ENCODE results near the gene IL36G. TPM values are rescaled to one million over a fixed set of nuclear protein-coding genes. Genes with fewer than 3 reads are reported as not detected.
A peak's percentile ranks its signal among the peaks of the same experiment; 100 is the strongest.

IL36G gene
- polyA plus RNA-seq, 3 donors from 2014 or later: not detected

- Mint-ChIP-seq H3K4me3 (no peak overlapping the region), H3K27ac (no peak overlapping the region), H3K36me3 (peaks cover 4 to 13% (median 4%) of the 10 kb centered on the region in 3 donors)
Measured at GRCh38 chr2:112994648-112995047, 16.8 kb downstream of the IL36G start.

GRCh38 chr2:112995346-112995920, 17.6 kb downstream of the IL36G start:
- Mint-ChIP-seq H3K4me3 (no peak overlapping the region), H3K27ac (no peak overlapping the region), H3K9me3 (peaks cover 7 to 36% (median 21%) of the 10 kb centered on the region in 6 donors), H3K4me1 (peaks cover 0 to 7% of the 10 kb centered on the region in 2 donors), H3K27me3 (ENCODE audit: low read depth in 3 of 3) (peaks cover 3 to 24% (median 13%) of the 10 kb centered on the region in 3 donors), H3K36me3 (peaks cover 4 to 7% (median 7%) of the 10 kb centered on the region in 3 donors)
- DNase-seq: no peak

More at GRCh38 chr2:112994648-112995047, 16.8 kb downstream of the IL36G start:
- H3K9me3 Mint-ChIP-seq: peaks cover 7 to 36% (median 22%) of the 10 kb centered on the region in 6 donors
- no peak for DNase-seq
- peaks cover 0 to 7% of the 10 kb centered on the region in 2 donors for H3K4me1 Mint-ChIP-seq
- peaks cover 3 to 20% (median 14%) of the 10 kb centered on the region in 3 donors for H3K27me3 Mint-ChIP-seq (ENCODE audit: low read depth in 3 of 3)

GRCh38 chr2:112996635-112997034, 18.8 kb downstream of the IL36G start:
- Mint-ChIP-seq H3K36me3 (peaks cover 8 to 17% (median 10%) of the 10 kb centered on the region in 3 donors), H3K27me3 (ENCODE audit: low read depth in 3 of 3) (peaks cover 3 to 30% (median 13%) of the 10 kb centered on the region in 3 donors), H3K27ac (no peak overlapping the region), H3K4me3 (peak overlapping the region in 1 of 5 donors; percentile 4), H3K4me1 (peaks cover 0 to 7% of the 10 kb centered on the region in 2 donors), H3K9me3 (peaks cover 10 to 37% (median 32%) of the 10 kb centered on the region in 6 donors)
- peak in 2 of 3 donors; percentile 22 to 28 for DNase-seq

GRCh38 chr2:112997151-112997550, 19.3 kb downstream of the IL36G start:
- H3K9me3 Mint-ChIP-seq: peaks cover 8 to 33% (median 30%) of the 10 kb centered on the region in 6 donors
- peaks cover 5 to 30% (median 13%) of the 10 kb centered on the region in 3 donors for H3K27me3 Mint-ChIP-seq (ENCODE audit: low read depth in 3 of 3)
- H3K4me1 Mint-ChIP-seq: peaks cover 0 to 7% of the 10 kb centered on the region in 2 donors
- peak overlapping the region in 1 of 5 donors; percentile 4 for H3K4me3 Mint-ChIP-seq
- peaks cover 9 to 15% (median 10%) of the 10 kb centered on the region in 3 donors for H3K36me3 Mint-ChIP-seq
- no peak overlapping the region for H3K27ac Mint-ChIP-seq
- DNase-seq: no peak

- no peak overlapping the region for H3K27ac Mint-ChIP-seq
- peaks cover 5 to 25% (median 22%) of the 10 kb centered on the region in 6 donors for H3K9me3 Mint-ChIP-seq
- H3K36me3 Mint-ChIP-seq: peaks cover 9 to 13% (median 10%) of the 10 kb centered on the region in 3 donors
- peaks cover 5 to 16% (median 8%) of the 10 kb centered on the region in 3 donors for H3K27me3 Mint-ChIP-seq (ENCODE audit: low read depth in 3 of 3)
- no peak overlapping the region for H3K4me3 Mint-ChIP-seq
- peaks cover 0 to 7% of the 10 kb centered on the region in 2 donors for H3K4me1 Mint-ChIP-seq
- DNase-seq: no peak
Measured at GRCh38 chr2:113000436-113000835, 22.6 kb downstream of the IL36G start.

- peaks cover 3 to 16% (median 8%) of the 10 kb centered on the region in 3 donors for H3K27me3 Mint-ChIP-seq (ENCODE audit: low read depth in 3 of 3)
- DNase-seq: no peak
- no peak overlapping the region for H3K4me3 Mint-ChIP-seq
- peaks cover 9 to 13% (median 10%) of the 10 kb centered on the region in 3 donors for H3K36me3 Mint-ChIP-seq
- no peaks in the 10 kb centered on the region for H3K4me1 Mint-ChIP-seq
- H3K9me3 Mint-ChIP-seq: peaks cover 5 to 25% (median 22%) of the 10 kb centered on the region in 6 donors
- no peak overlapping the region for H3K27ac Mint-ChIP-seq
Measured at GRCh38 chr2:113002677-113003076, 24.9 kb downstream of the IL36G start.

GRCh38 chr2:113005030-113005509, 27.3 kb downstream of the IL36G start, which contains the start of gene IL36A:
Gene IL36A, plus strand, starts transcription at chr2:113005459. Its CDS starts 413 bp downstream, at chr2:113005872.
- H3K9me3 Mint-ChIP-seq: peaks cover 5 to 18% (median 14%) of the 10 kb centered on the region in 6 donors
- H3K27ac Mint-ChIP-seq: no peak within 1 kb of the TSS
- no peak within 1 kb of the TSS for H3K4me3 Mint-ChIP-seq
- DNase-seq: no peak
- peaks cover 0 to 13% (median 3%) of the 10 kb centered on the region in 3 donors for H3K27me3 Mint-ChIP-seq (ENCODE audit: low read depth in 3 of 3)
- peaks cover 6 to 13% (median 6%) of the 10 kb centered on the region in 3 donors for H3K36me3 Mint-ChIP-seq
- H3K4me1 Mint-ChIP-seq: no peaks in the 10 kb centered on the region

- Mint-ChIP-seq H3K4me3 (no peak overlapping the region), H3K27me3 (ENCODE audit: low read depth in 3 of 3) (peaks cover 0 to 3% (median 1%) of the 10 kb centered on the region in 3 donors), H3K27ac (no peak overlapping the region), H3K9me3 (no peaks in the 10 kb centered on the region), H3K36me3 (no peaks in the 10 kb centered on the region), H3K4me1 (no peaks in the 10 kb centered on the region)
- no peak for DNase-seq
Measured at GRCh38 chr2:113007250-113007649, 29.4 kb downstream of the IL36G start.

- Mint-ChIP-seq H3K9me3 (no peaks in the 10 kb centered on the region), H3K4me3 (no peak overlapping the region), H3K4me1 (no peaks in the 10 kb centered on the region), H3K36me3 (no peaks in the 10 kb centered on the region), H3K27ac (no peak overlapping the region), H3K27me3 (ENCODE audit: low read depth in 3 of 3) (peaks cover 0 to 7% (median 1%) of the 10 kb centered on the region in 3 donors)
- no peak for DNase-seq
Measured at GRCh38 chr2:113009622-113010021, 31.8 kb downstream of the IL36G start.

GRCh38 chr2:113010088-113010487, 32.3 kb downstream of the IL36G start:
- no peak overlapping the region for H3K4me3 Mint-ChIP-seq
- no peak for DNase-seq
- H3K36me3 Mint-ChIP-seq: no peaks in the 10 kb centered on the region
- no peak overlapping the region for H3K27ac Mint-ChIP-seq
- no peaks in the 10 kb centered on the region for H3K4me1 Mint-ChIP-seq
- no peaks in the 10 kb centered on the region for H3K9me3 Mint-ChIP-seq
- peaks cover 0 to 11% (median 1%) of the 10 kb centered on the region in 3 donors for H3K27me3 Mint-ChIP-seq (ENCODE audit: low read depth in 3 of 3)

GRCh38 chr2:113011108-113011507, 33.3 kb downstream of the IL36G start:
- Mint-ChIP-seq H3K4me3 (no peak overlapping the region), H3K9me3 (no peaks in the 10 kb centered on the region), H3K36me3 (no peaks in the 10 kb centered on the region), H3K4me1 (no peaks in the 10 kb centered on the region), H3K27me3 (ENCODE audit: low read depth in 3 of 3) (peaks cover 0 to 12% (median 0%) of the 10 kb centered on the region in 3 donors), H3K27ac (peak overlapping the region in 1 of 6 donors; percentile 47)
- DNase-seq: no peak

GRCh38 chr2:113012436-113013335, 34.9 kb downstream of the IL36G start:
- no peak overlapping the region for H3K27ac Mint-ChIP-seq
- no peak overlapping the region for H3K4me3 Mint-ChIP-seq
- peaks cover 0 to 18% (median 5%) of the 10 kb centered on the region in 3 donors for H3K27me3 Mint-ChIP-seq (ENCODE audit: low read depth in 3 of 3)
- DNase-seq: no peak
- H3K4me1 Mint-ChIP-seq: no peaks in the 10 kb centered on the region
- peaks cover 0 to 3% (median 0%) of the 10 kb centered on the region in 6 donors for H3K9me3 Mint-ChIP-seq
- H3K36me3 Mint-ChIP-seq: no peaks in the 10 kb centered on the region

GRCh38 chr2:113013336-113013661, 35.5 kb downstream of the IL36G start:
- DNase-seq: no peak
- Mint-ChIP-seq H3K36me3 (no peaks in the 10 kb centered on the region), H3K9me3 (peaks cover 0 to 3% (median 0%) of the 10 kb centered on the region in 6 donors), H3K27ac (no peak overlapping the region), H3K4me3 (no peak overlapping the region), H3K4me1 (no peaks in the 10 kb centered on the region), H3K27me3 (ENCODE audit: low read depth in 3 of 3) (peaks cover under 1 to 20% (median 7%) of the 10 kb centered on the region in 3 donors)
